HEK293 (cell line): ENCODE results near the gene PDLIM7.

Experiments
- CTCF ChIA-PET: fragments of 350-600 bp; formaldehyde crosslinking; extraction: SDS; loops from one replicate; lab custom pipeline; 2021; ENCODE audit warnings: antibody characterized with exemption; lab: Yijun Ruan, JAX
- POLR2A ChIA-PET: fragments of 300-600 bp; formaldehyde crosslinking; extraction: SDS; loops from one replicate; lab custom pipeline; 2020; ENCODE audit warnings: antibody characterized with exemption, inconsistent platforms; lab: Yijun Ruan, JAX
- H3K27ac ChIP-seq: fragments of 200-500 bp; sonication (Bioruptor generic); 2 replicates; pipeline ENCODE4 v1.5.1; 2014; ENCODE audit warnings: low read depth, low read length, control low read depth, inconsistent platforms; ENCODE audit errors: extremely low read depth
- H3K36me3 ChIP-seq, 2 experiments: fragments of 200-500 bp in 1 of 2; sonication (Bioruptor generic) in 1 of 2; 1 replicate in 1 of 2; 2 replicates in 1 of 2; pipeline ENCODE4 v1.5.1; 2014 to 2017; ENCODE audit warnings: inconsistent platforms in 2 of 2, low read length in 2 of 2; ENCODE audit not compliant: control insufficient read depth in 2 of 2, insufficient read depth in 1 of 2
- H3K4me1 ChIP-seq: fragments of 200-500 bp; sonication (Bioruptor generic); 2 replicates; pipeline ENCODE4 v1.5.1; 2014; ENCODE audit warnings: mild to moderate bottlenecking, low read length, inconsistent platforms; ENCODE audit not compliant: control insufficient read depth, insufficient read depth
- H3K4me3 ChIP-seq: 2 replicates; pipeline ENCODE4 v1.5.1; 2011; ENCODE audit warnings: low read depth, mild to moderate bottlenecking, control low read depth, low read length, moderate library complexity
- H3K9me3 ChIP-seq: fragments of 200-500 bp; sonication (Bioruptor generic); 2 replicates; pipeline ENCODE4 v1.5.1; 2014; ENCODE audit warnings: low read depth, low read length, inconsistent platforms; ENCODE audit not compliant: control insufficient read depth, insufficient read depth
- GLIS2 ChIP-seq: fragments of 450-650 bp; formaldehyde crosslinking; IDR thresholded peaks from 2 replicates; pipeline ENCODE4 v1.5.1; 2016; ENCODE audit warnings: missing biosample characterization, missing genetic modification characterization
- KLF1 ChIP-seq: fragments of 450-650 bp; formaldehyde crosslinking; IDR thresholded peaks from 2 replicates; pipeline ENCODE4 v1.5.1; 2016; ENCODE audit warnings: missing biosample characterization, missing genetic modification characterization
- RBAK ChIP-seq: fragments of 450-650 bp; formaldehyde crosslinking; IDR thresholded peaks from 2 replicates; pipeline ENCODE4 v1.5.1; 2016; ENCODE audit warnings: missing biosample characterization, missing genetic modification characterization
- YY2 ChIP-seq: fragments of 450-650 bp; formaldehyde crosslinking; IDR thresholded peaks from 2 replicates; pipeline ENCODE4 v1.5.1; 2016; ENCODE audit warnings: missing biosample characterization, missing genetic modification characterization
- ZBTB17 ChIP-seq: fragments of 450-650 bp; formaldehyde crosslinking; IDR thresholded peaks from 2 replicates; pipeline ENCODE4 v1.5.1; 2016; ENCODE audit warnings: missing biosample characterization, missing genetic modification characterization
- ZBTB7A ChIP-seq: fragments of 450-650 bp; formaldehyde crosslinking; IDR thresholded peaks from 2 replicates; pipeline ENCODE4 v1.5.1; 2016; ENCODE audit warnings: low read depth, missing biosample characterization, missing genetic modification characterization
- ZFHX2 ChIP-seq: fragments of 450-650 bp; formaldehyde crosslinking; conservative IDR thresholded peaks from 2 replicates; pipeline ENCODE4 v1.5.1; 2016; ENCODE audit warnings: missing biosample characterization, missing genetic modification characterization
- ZNF114 ChIP-seq: fragments of 450-650 bp; formaldehyde crosslinking; IDR thresholded peaks from 2 replicates; pipeline ENCODE4 v1.5.0; 2017; ENCODE audit warnings: missing biosample characterization, missing genetic modification characterization
- ZNF155 ChIP-seq: fragments of 450-650 bp; formaldehyde crosslinking; IDR thresholded peaks from 2 replicates; pipeline ENCODE4 v1.5.1; 2016; ENCODE audit warnings: missing biosample characterization, missing genetic modification characterization
- ZNF16 ChIP-seq: fragments of 450-650 bp; formaldehyde crosslinking; IDR thresholded peaks from 2 replicates; pipeline ENCODE4 v1.5.1; 2016; ENCODE audit warnings: low read depth, missing biosample characterization, missing genetic modification characterization
- ZNF19 ChIP-seq: fragments of 450-650 bp; formaldehyde crosslinking; IDR thresholded peaks from 2 replicates; pipeline ENCODE4; 2016; ENCODE audit warnings: missing biosample characterization, missing genetic modification characterization, low read depth
- ZNF211 ChIP-seq: fragments of 450-650 bp; formaldehyde crosslinking; IDR thresholded peaks from 2 replicates; pipeline ENCODE4 v1.5.1; 2016; ENCODE audit warnings: low read depth, missing biosample characterization, missing genetic modification characterization
- ZNF214 ChIP-seq: fragments of 450-650 bp; formaldehyde crosslinking; IDR thresholded peaks from 2 replicates; pipeline ENCODE4 v1.5.1; 2017; ENCODE audit warnings: missing biosample characterization, mild to moderate bottlenecking, missing genetic modification characterization, borderline replicate concordance
- ZNF302 ChIP-seq: fragments of 450-650 bp; formaldehyde crosslinking; IDR thresholded peaks from 2 replicates; pipeline ENCODE4 v1.5.1; 2016; ENCODE audit warnings: missing biosample characterization, missing genetic modification characterization, low read depth
- ZNF426 ChIP-seq: fragments of 450-650 bp; formaldehyde crosslinking; IDR thresholded peaks from 2 replicates; pipeline ENCODE4 v1.5.1; 2017; ENCODE audit warnings: missing biosample characterization, missing genetic modification characterization, mild to moderate bottlenecking, inconsistent platforms, moderate library complexity
- ZNF433 ChIP-seq: fragments of 450-650 bp; formaldehyde crosslinking; IDR thresholded peaks from 2 replicates; pipeline ENCODE4 v1.5.1; 2016; ENCODE audit warnings: missing biosample characterization, missing genetic modification characterization, low read depth
- ZNF48 ChIP-seq: fragments of 450-650 bp; formaldehyde crosslinking; IDR thresholded peaks from 2 replicates; pipeline ENCODE4 v1.5.1; 2016; ENCODE audit warnings: missing biosample characterization, missing genetic modification characterization
- ZNF521 ChIP-seq: fragments of 450-650 bp; formaldehyde crosslinking; IDR thresholded peaks from 2 replicates; pipeline ENCODE4 v1.5.1; 2017; ENCODE audit warnings: missing biosample characterization, mild to moderate bottlenecking, missing genetic modification characterization
- ZNF548 ChIP-seq: fragments of 450-650 bp; formaldehyde crosslinking; IDR thresholded peaks from 2 replicates; pipeline ENCODE4 v1.5.1; 2016; ENCODE audit warnings: missing biosample characterization, missing genetic modification characterization
- ZNF677 ChIP-seq: fragments of 450-650 bp; IDR thresholded peaks from 2 replicates; pipeline ENCODE4 v1.5.0; 2018; ENCODE audit warnings: missing biosample characterization, mild to moderate bottlenecking, missing genetic modification characterization, moderate library complexity
- TF ChIP-seq, protein P1 (sequence below): fragments of 450-650 bp; formaldehyde crosslinking; IDR thresholded peaks from 2 replicates; pipeline ENCODE4 v1.5.1; 2016; ENCODE audit warnings: missing biosample characterization, missing genetic modification characterization

Gene PDLIM7

GRCh38 chr5:177516601-177517568, 19.5 kb upstream of the PDLIM7 start, which contains the start of gene DDX41 (continued):
- TF ChIP-seq ZNF433 (tag by site-specific recombination) = no peak

- CTCF ChIA-PET = interaction anchor here (0.6 to 2.0 kb wide), 7 partner anchors 8 to 207 kb away, joined by 3 to 15 read pairs (median 4); no protein-coding TSS in a partner anchor
- POLR2A ChIA-PET = interaction anchor here (1.1 to 2.8 kb wide), 7 partner anchors 9 to 77 kb away, joined by 3 to 22 read pairs (median 3); partner anchors contain the start of genes PDLIM7 and TMED9
- TF ChIP-seq ZNF521 (tag by site-specific recombination) (no peak), ZBTB7A (no peak), ZNF426 (tag by site-specific recombination) (no peak), ZNF19 (tag by site-specific recombination) (no peak), ZNF677 (tag by site-specific recombination) (no peak), ZNF16 (tag by site-specific recombination) (no peak), ZNF48 (no peak), ZFHX2 (no peak), ZNF548 (tag by site-specific recombination) (no peak), ZNF155 (tag by site-specific recombination) (no peak)
- TF ChIP-seq, protein P1, sequence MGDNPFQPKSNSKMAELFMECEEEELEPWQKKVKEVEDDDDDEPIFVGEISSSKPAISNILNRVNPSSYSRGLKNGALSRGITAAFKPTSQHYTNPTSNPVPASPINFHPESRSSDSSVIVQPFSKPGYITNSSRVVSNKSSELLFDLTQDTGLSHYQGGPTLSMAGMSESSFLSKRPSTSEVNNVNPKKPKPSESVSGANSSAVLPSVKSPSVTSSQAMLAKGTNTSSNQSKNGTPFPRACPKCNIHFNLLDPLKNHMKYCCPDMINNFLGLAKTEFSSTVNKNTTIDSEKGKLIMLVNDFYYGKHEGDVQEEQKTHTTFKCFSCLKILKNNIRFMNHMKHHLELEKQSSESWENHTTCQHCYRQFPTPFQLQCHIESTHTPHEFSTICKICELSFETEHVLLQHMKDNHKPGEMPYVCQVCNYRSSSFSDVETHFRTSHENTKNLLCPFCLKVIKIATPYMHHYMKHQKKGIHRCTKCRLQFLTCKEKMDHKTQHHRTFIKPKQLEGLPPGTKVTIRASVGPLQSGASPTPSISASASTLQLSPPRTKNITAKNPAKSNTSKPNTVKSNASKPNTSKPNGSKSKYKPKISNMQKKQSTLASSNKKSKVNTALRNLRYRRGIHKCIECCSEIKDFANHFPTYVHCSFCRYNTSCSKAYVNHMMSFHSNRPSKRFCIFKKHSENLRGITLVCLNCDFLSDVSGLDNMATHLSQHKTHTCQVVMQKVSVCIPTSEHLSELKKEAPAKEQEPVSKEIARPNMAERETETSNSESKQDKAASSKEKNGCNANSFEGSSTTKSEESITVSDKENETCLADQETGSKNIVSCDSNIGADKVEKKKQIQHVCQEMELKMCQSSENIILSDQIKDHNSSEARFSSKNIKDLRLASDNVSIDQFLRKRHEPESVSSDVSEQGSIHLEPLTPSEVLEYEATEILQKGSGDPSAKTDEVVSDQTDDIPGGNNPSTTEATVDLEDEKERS (tag by site-specific recombination) = no peak
Observed at GRCh38 chr5:177515580-177515979, 18.2 kb upstream of the PDLIM7 start.

GRCh38 chr5:177514541-177514940, 17.1 kb upstream of the PDLIM7 start:
- POLR2A ChIA-PET = interaction anchor here (1.0 kb wide), 2 partner anchors 9 to 17 kb away, joined by 3 read pairs; partner anchors contain the start of gene PDLIM7
- no peaks in the 10 kb centered on the region for H3K9me3 ChIP-seq
- CTCF ChIA-PET = interaction anchor here (1.0 to 1.1 kb wide), 2 partner anchors 13 to 34 kb away, joined by 3 to 7 read pairs; no protein-coding TSS in a partner anchor
- H3K27ac ChIP-seq = no peak overlapping the region
- TF ChIP-seq ZBTB17 (tag by site-specific recombination) (no peak), KLF1 (no peak), ZNF114 (tag by site-specific recombination) (no peak), YY2 (tag by site-specific recombination) (no peak)
- TF ChIP-seq, all 188 proteins: peak for 0
- H3K4me3 ChIP-seq = no peak overlapping the region
- H3K4me1 ChIP-seq = no peaks in the 10 kb centered on the region; the same call in 1 of the 2 replicates
- H3K36me3 ChIP-seq = peaks cover 6 to 67% of the 10 kb centered on the region in 2 experiments

More at GRCh38 chr5:177515580-177515979, 18.2 kb upstream of the PDLIM7 start:
- no peak overlapping the region for H3K27ac ChIP-seq
- H3K36me3 ChIP-seq = peaks cover 6 to 71% of the 10 kb centered on the region in 2 experiments
- H3K9me3 ChIP-seq = no peaks in the 10 kb centered on the region
- peak overlapping the region; percentile 99; the same call in 1 of the 2 replicates for H3K4me3 ChIP-seq
- H3K4me1 ChIP-seq = no peaks in the 10 kb centered on the region; the same call in 1 of the 2 replicates

- POLR2A ChIA-PET = no interaction called here
- H3K27ac ChIP-seq = no peak overlapping the region
Observed at GRCh38 chr5:177513500-177513899, 16.1 kb upstream of the PDLIM7 start.

More at GRCh38 chr5:177513500-177513899, 16.1 kb upstream of the PDLIM7 start:
- CTCF ChIA-PET = no interaction called here
- no peak overlapping the region for H3K4me3 ChIP-seq
- H3K36me3 ChIP-seq = peaks cover 6 to 73% of the 10 kb centered on the region in 2 experiments
- TF ChIP-seq RBAK (no peak), ZNF214 (tag by site-specific recombination) (no peak), GLIS2 (tag by site-specific recombination) (peak; percentile 21; the same call in 1 of the 2 replicates), ZNF211 (tag by site-specific recombination) (no peak), ZNF302 (tag by site-specific recombination) (no peak)
- TF ChIP-seq, all 188 proteins: peak for 1
- Histone ChIP-seq H3K4me1 (no peaks in the 10 kb centered on the region), H3K9me3 (no peaks in the 10 kb centered on the region)
